ENCODE results near the gene CRISP1. TPM values are rescaled to one million over a fixed set of nuclear protein-coding genes. Genes with fewer than 3 reads are reported as not detected.

CRISP1 gene
- total and polyA plus RNA-seq, 2 of the 13 experiments (the other 11 are each of a cell fraction or from before 2014, with no cell fraction given): not detected

GRCh38 chr6:49913636-49914375, 47.5 kb upstream of the CRISP1 start:
- WGBS (ENCODE audit: low lambda C conversion rate): 3% methylated on average over 6 of the region's 6 CpGs
- no peaks in the 10 kb centered on the region for H3K4me1 ChIP-seq (ENCODE audit: insufficient read depth, low read length)
- H3K4me3 ChIP-seq (replicated peaks in 1 of 3; ENCODE audit: insufficient read depth in 1 of 3, low read depth in 2 of 3, low read length in 3 of 3): no peak overlapping the region
- FAIRE-seq (no peak), DNase-seq (ENCODE audit: low spot score) (no peak), ATAC-seq (no peak)
- H3K9ac ChIP-seq (ENCODE audit: insufficient read depth, low read depth, low read length): no peak overlapping the region
- H3K9me3 ChIP-seq (ENCODE audit: low read length): no peaks in the 10 kb centered on the region
- no peaks in the 10 kb centered on the region for H4K20me1 ChIP-seq (ENCODE audit: insufficient read depth, low read length)
- ChIA-PET CTCF (ENCODE audit: low intra/inter-chr PET ratio, low total read pairs) (no interaction called here), POLR2A (no interaction called here)
- no TSS peak for BruUV-seq (replicated peaks)
- no peak overlapping the region for H3K4me2 ChIP-seq (ENCODE audit: low read depth, low read length)
- H3K27me3 ChIP-seq (ENCODE audit: control insufficient read depth in 1 of 2, insufficient read depth in 2 of 2, low read length in 2 of 2): no peaks in the 10 kb centered on the region
- no peaks in the 10 kb centered on the region for H3K36me3 ChIP-seq (replicated peaks in 1 of 2; ENCODE audit: control insufficient read depth in 1 of 2, insufficient read depth in 2 of 2, low read length in 2 of 2)
- in situ Hi-C loops (cut with HindIII; ENCODE audit: extremely low pct_ligation_motif_present, low pct_unique_long_range_greater_than_20kb): no loop called here
- H3K79me2 ChIP-seq (ENCODE audit: insufficient read depth, low read length): no peaks in the 10 kb centered on the region
- no peak overlapping the region for H2AFZ ChIP-seq (ENCODE audit: low read length)
- intact Hi-C loops (cut with micrococcal nuclease; ENCODE audit: unreplicated experiment): no loop called here
- H3K27ac ChIP-seq (ENCODE audit: extremely low read length, insufficient read depth, low read length): no peak overlapping the region
- TF ChIP-seq, protein P1, sequence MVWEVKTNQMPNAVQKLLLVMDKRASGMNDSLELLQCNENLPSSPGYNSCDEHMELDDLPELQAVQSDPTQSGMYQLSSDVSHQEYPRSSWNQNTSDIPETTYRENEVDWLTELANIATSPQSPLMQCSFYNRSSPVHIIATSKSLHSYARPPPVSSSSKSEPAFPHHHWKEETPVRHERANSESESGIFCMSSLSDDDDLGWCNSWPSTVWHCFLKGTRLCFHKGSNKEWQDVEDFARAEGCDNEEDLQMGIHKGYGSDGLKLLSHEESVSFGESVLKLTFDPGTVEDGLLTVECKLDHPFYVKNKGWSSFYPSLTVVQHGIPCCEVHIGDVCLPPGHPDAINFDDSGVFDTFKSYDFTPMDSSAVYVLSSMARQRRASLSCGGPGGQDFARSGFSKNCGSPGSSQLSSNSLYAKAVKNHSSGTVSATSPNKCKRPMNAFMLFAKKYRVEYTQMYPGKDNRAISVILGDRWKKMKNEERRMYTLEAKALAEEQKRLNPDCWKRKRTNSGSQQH (CRISPR knock-in tag; IDR thresholded peaks at IDR 0.05; ENCODE audit: low read depth): no peak
- TF ChIP-seq E2F2 (CRISPR knock-in tag; IDR thresholded peaks at IDR 0.05; ENCODE audit: borderline replicate concordance): no peak
- no peak for TF ChIP-seq ZSCAN21 (CRISPR knock-in tag; IDR thresholded peaks at IDR 0.05; ENCODE audit: borderline replicate concordance)
- no peak for TF ChIP-seq ZBTB10 (CRISPR knock-in tag; IDR thresholded peaks at IDR 0.05; ENCODE audit: borderline replicate concordance)
- TF ChIP-seq ZNF496 (CRISPR knock-in tag; IDR thresholded peaks at IDR 0.05; ENCODE audit: insufficient replicate concordance): no peak
- no peak for TF ChIP-seq KLF9 (CRISPR knock-in tag; IDR thresholded peaks at IDR 0.05; ENCODE audit: low read depth)
- no peak for TF ChIP-seq ZBTB21 (CRISPR knock-in tag; IDR thresholded peaks at IDR 0.05)
- no peak for TF ChIP-seq ZNF629 (CRISPR knock-in tag; conservative IDR thresholded peaks at IDR 0.05)
- no peak for TF ChIP-seq ZBTB8A (CRISPR knock-in tag; IDR thresholded peaks at IDR 0.05; ENCODE audit: borderline replicate concordance, low read depth)
- no peak for TF ChIP-seq HNF4A (CRISPR knock-in tag; IDR thresholded peaks at IDR 0.05)
- no peak for TF ChIP-seq ZNF44 (CRISPR knock-in tag; IDR thresholded peaks at IDR 0.05)
- no peak for TF ChIP-seq KAT7 (CRISPR knock-in tag; IDR thresholded peaks at IDR 0.05; ENCODE audit: borderline replicate concordance)
- no peak for TF ChIP-seq ZNF775 (CRISPR knock-in tag; IDR thresholded peaks at IDR 0.05; ENCODE audit: borderline replicate concordance)
- no peak for TF ChIP-seq POLR2AphosphoS2 (IDR thresholded peaks at IDR 0.05; ENCODE audit: low read depth, low read length)
- no peak for TF ChIP-seq ZSCAN25 (CRISPR knock-in tag; IDR thresholded peaks at IDR 0.05)

Measured in HepG2 (cell line).